Sigmoid colon (tissue), 4 donors: ENCODE data around the gene LOC128125822.

Source experiments
- EP300 ChIP-seq, 4 donors: sonication (generic); formaldehyde crosslinking; IDR thresholded peaks; one replicate each; pipeline ENCODE4 v1.6.1; 2017; ENCODE audit warnings: antibody characterized with exemption in 4 of 4
- POLR2A ChIP-seq, 2 donors: fragments of 450-650 bp; IDR thresholded peaks; one replicate each; pipeline ENCODE4 v1.6.1; 2016; ENCODE audit warnings: antibody characterized with exemption in 2 of 2, mild to moderate bottlenecking in 2 of 2, moderate library complexity in 2 of 2
- POLR2AphosphoS5 ChIP-seq, 4 donors: sonication (generic); formaldehyde crosslinking; IDR thresholded peaks; one replicate each; pipeline ENCODE4 v1.6.1; 2017; ENCODE audit warnings: antibody characterized with exemption in 4 of 4
- TF ChIP-seq, protein P1 (sequence below), 4 experiments: fragments of 450-650 bp in 3 of 4; fragments of 200-600 bp in 1 of 4; IDR thresholded peaks; one replicate each; pipeline ENCODE4 v1.5.1; 2016 to 2019; ENCODE audit warnings: antibody characterized with exemption in 4 of 4, mild to moderate bottlenecking in 3 of 4, moderate library complexity in 2 of 4

DNA sequence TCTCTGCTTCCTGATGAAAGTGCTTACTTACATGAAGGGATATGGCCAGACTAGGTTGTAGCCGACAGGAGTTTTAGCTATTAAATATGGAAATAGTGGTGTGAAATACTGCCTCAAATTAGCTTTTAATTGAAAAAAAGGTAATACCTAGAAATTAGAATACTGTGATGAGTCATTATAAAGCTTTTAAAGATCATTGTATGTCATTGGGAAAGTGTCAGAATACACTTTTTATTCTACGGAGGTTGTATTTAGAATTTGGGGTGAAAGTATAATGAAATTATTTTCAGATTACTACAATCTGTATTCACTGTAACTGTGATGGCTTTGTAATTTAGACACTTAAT lies 2.2 kb downstream of the LOC128125822 start:
- TF ChIP-seq, protein P1, sequence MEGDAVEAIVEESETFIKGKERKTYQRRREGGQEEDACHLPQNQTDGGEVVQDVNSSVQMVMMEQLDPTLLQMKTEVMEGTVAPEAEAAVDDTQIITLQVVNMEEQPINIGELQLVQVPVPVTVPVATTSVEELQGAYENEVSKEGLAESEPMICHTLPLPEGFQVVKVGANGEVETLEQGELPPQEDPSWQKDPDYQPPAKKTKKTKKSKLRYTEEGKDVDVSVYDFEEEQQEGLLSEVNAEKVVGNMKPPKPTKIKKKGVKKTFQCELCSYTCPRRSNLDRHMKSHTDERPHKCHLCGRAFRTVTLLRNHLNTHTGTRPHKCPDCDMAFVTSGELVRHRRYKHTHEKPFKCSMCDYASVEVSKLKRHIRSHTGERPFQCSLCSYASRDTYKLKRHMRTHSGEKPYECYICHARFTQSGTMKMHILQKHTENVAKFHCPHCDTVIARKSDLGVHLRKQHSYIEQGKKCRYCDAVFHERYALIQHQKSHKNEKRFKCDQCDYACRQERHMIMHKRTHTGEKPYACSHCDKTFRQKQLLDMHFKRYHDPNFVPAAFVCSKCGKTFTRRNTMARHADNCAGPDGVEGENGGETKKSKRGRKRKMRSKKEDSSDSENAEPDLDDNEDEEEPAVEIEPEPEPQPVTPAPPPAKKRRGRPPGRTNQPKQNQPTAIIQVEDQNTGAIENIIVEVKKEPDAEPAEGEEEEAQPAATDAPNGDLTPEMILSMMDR (IDR thresholded peaks at IDR 0.05): no peak
- no peak for TF ChIP-seq POLR2A (IDR thresholded peaks at IDR 0.05)
- no peak for TF ChIP-seq POLR2AphosphoS5 (IDR thresholded peaks at IDR 0.05)
- no peak for TF ChIP-seq EP300 (IDR thresholded peaks at IDR 0.05)
